Neural crest cell (in vitro differentiated cells): ENCODE results near the gene ITCH. TPM values are rescaled to one million over a fixed set of nuclear protein-coding genes. Genes with fewer than 3 reads are reported as not detected.
A peak's percentile ranks its signal among the peaks of the same experiment; 100 is the strongest.
"Not testable (repeated sequence)": the region's sequence is repeated elsewhere in the genome, so short reads cannot be mapped to it uniquely, and the experiment has no call there.

Source experiments
- DNase-seq: peaks from one replicate; pipeline ENCODE4 v3.0.0; 2021; ENCODE audit warnings: low read depth, mixed read lengths, low spot score
- H3K27ac Mint-ChIP-seq: one replicate; pipeline ENCODE4 v1.8.0; 2021; ENCODE audit warnings: mild to moderate bottlenecking, mixed read lengths; ENCODE audit not compliant: unreplicated experiment
- H3K27me3 Mint-ChIP-seq: 2 replicates; pipeline ENCODE4 v1.8.0; 2021; ENCODE audit warnings: low read depth, mild to moderate bottlenecking, mixed read lengths
- H3K36me3 Mint-ChIP-seq: 2 replicates; pipeline ENCODE4 v1.8.0; 2021; ENCODE audit warnings: low read depth, mild to moderate bottlenecking, mixed read lengths
- H3K4me1 Mint-ChIP-seq: 2 replicates; pipeline ENCODE4 v1.8.0; 2021; ENCODE audit warnings: mixed read lengths
- H3K4me3 Mint-ChIP-seq: one replicate; pipeline ENCODE4 v1.8.0; 2021; ENCODE audit warnings: mild to moderate bottlenecking, mixed read lengths
- H3K9me3 Mint-ChIP-seq: 2 replicates; pipeline ENCODE4 v1.8.0; 2021; ENCODE audit warnings: mixed read lengths
- CTCF ChIP-seq: fragments of 200-600 bp; sonication (generic); conservative IDR thresholded peaks from 2 replicates; pipeline ENCODE4 v1.5.0; 2021; ENCODE audit warnings: antibody characterized with exemption, mild to moderate bottlenecking
- total RNA-seq: library from RNA; stranded (reverse); gene quantifications from 2 replicates; pipeline ENCODE4 v1.2.1, GENCODE V29; 2021

ITCH gene
- total RNA-seq, 1 donor from 2014 or later = 69.3 TPM

- no peak for DNase-seq
- Mint-ChIP-seq H3K27ac (no peak overlapping the region), H3K36me3 (peaks cover 23% of the 10 kb centered on the region), H3K4me1 (no peaks in the 10 kb centered on the region), H3K4me3 (no peak overlapping the region), H3K9me3 (no peaks in the 10 kb centered on the region), H3K27me3 (no peaks in the 10 kb centered on the region)
- no peak for TF ChIP-seq CTCF
Measured at GRCh38 chr20:34421766-34422466, 58.8 kb downstream of the ITCH start.

- H3K4me1 Mint-ChIP-seq, DNase-seq: not testable (repeated sequence)
Measured at GRCh38 chr20:34425032-34425690, 62.1 kb downstream of the ITCH start.

GRCh38 chr20:34426026-34426425 is 63.0 kb downstream of the ITCH start:
- Mint-ChIP-seq H3K27ac (peak overlapping the region; percentile 0), H3K9me3 (no peaks in the 10 kb centered on the region), H3K36me3 (peaks cover 24% of the 10 kb centered on the region), H3K4me1 (no peaks in the 10 kb centered on the region), H3K4me3 (no peak overlapping the region), H3K27me3 (no peaks in the 10 kb centered on the region)
- no peak for TF ChIP-seq CTCF
- no peak for DNase-seq

More at GRCh38 chr20:34425032-34425690, 62.1 kb downstream of the ITCH start:
- H3K36me3 Mint-ChIP-seq = peaks cover 23% of the 10 kb centered on the region
- not testable (repeated sequence) for H3K9me3 Mint-ChIP-seq, H3K27me3 Mint-ChIP-seq, H3K27ac Mint-ChIP-seq, H3K4me3 Mint-ChIP-seq

GRCh38 chr20:34427331-34427730 is 64.3 kb downstream of the ITCH start:
- Mint-ChIP-seq H3K9me3 (no peaks in the 10 kb centered on the region), H3K4me3 (no peak overlapping the region), H3K27ac (no peak overlapping the region), H3K4me1 (no peaks in the 10 kb centered on the region), H3K27me3 (no peaks in the 10 kb centered on the region), H3K36me3 (peaks cover 18% of the 10 kb centered on the region)
- no peak for TF ChIP-seq CTCF
- no peak for DNase-seq

GRCh38 chr20:34427784-34428183 is 64.7 kb downstream of the ITCH start:
- DNase-seq = no peak
- no peaks in the 10 kb centered on the region for H3K27me3 Mint-ChIP-seq
- no peak overlapping the region for H3K27ac Mint-ChIP-seq
- peaks cover 18% of the 10 kb centered on the region for H3K36me3 Mint-ChIP-seq
- no peaks in the 10 kb centered on the region for H3K4me1 Mint-ChIP-seq
- H3K4me3 Mint-ChIP-seq = no peak overlapping the region
- no peaks in the 10 kb centered on the region for H3K9me3 Mint-ChIP-seq
- no peak for TF ChIP-seq CTCF

GRCh38 chr20:34431168-34431567 is 68.1 kb downstream of the ITCH start:
- H3K27me3 Mint-ChIP-seq = no peaks in the 10 kb centered on the region
- H3K4me3 Mint-ChIP-seq = no peak overlapping the region
- no peak for DNase-seq
- TF ChIP-seq CTCF = no peak
- H3K4me1 Mint-ChIP-seq = no peaks in the 10 kb centered on the region
- peaks cover 3% of the 10 kb centered on the region for H3K36me3 Mint-ChIP-seq
- H3K27ac Mint-ChIP-seq = no peak overlapping the region
- no peaks in the 10 kb centered on the region for H3K9me3 Mint-ChIP-seq

GRCh38 chr20:34432663-34433062 is 69.6 kb downstream of the ITCH start:
- H3K27me3 Mint-ChIP-seq, H3K4me3 Mint-ChIP-seq, H3K9me3 Mint-ChIP-seq, H3K36me3 Mint-ChIP-seq, H3K4me1 Mint-ChIP-seq, H3K27ac Mint-ChIP-seq, DNase-seq: not testable (repeated sequence)
